B cell (primary cell): ENCODE measurements around the gene XPO1. TPM values are rescaled to one million over a fixed set of nuclear protein-coding genes. Genes with fewer than 3 reads are reported as not detected.

Experiments
- ATAC-seq: fragments of 200-7000 bp; cut with Tn5 transposase; one replicate; pipeline ENCODE4 v1.10.0; 2021; ENCODE audit warnings: low read depth, mild to moderate bottlenecking, moderate number of reproducible peaks, moderate library complexity
- CTCF ChIA-PET: fragments of 350-600 bp; sonication (Branson Sonifier 250); formaldehyde crosslinking; loops from one replicate; lab custom pipeline; 2021; ENCODE audit warnings: antibody characterized with exemption, inconsistent platforms; lab: Charles Lee
- POLR2A ChIA-PET: fragments of 350-600 bp; sonication (Branson Sonifier 250); formaldehyde crosslinking; loops from one replicate; lab custom pipeline; 2021; ENCODE audit warnings: antibody characterized with exemption; lab: Charles Lee
- DNase-seq: peaks from one replicate; pipeline ENCODE4 v3.0.0; 2013
- H2AFZ ChIP-seq: 2 replicates; pipeline ENCODE4 v1.6.1; 2012; ENCODE audit warnings: mild to moderate bottlenecking, low read depth, low read length; ENCODE audit not compliant: insufficient read depth, poor library complexity, severe bottlenecking
- H3K27ac ChIP-seq, 2 donors: 1 replicate in 1 of 2; 2 replicates in 1 of 2; pipeline ENCODE4 v1.5.1; 2012 to 2013; ENCODE audit warnings: low read length in 2 of 2, mild to moderate bottlenecking in 2 of 2, moderate library complexity in 1 of 2
- H3K27me3 ChIP-seq, 4 experiments: fragments of 200-600 bp in 1 of 4; sonication (generic) in 1 of 4; replicated peaks in 1 of 4; 1 replicate in 2 of 4; 2 replicates in 2 of 4; pipeline versions ENCODE4 v1.6.1 to v1.7.0; 2013 to 2016; ENCODE audit warnings: low read length in 3 of 4, mild to moderate bottlenecking in 2 of 4, mixed read lengths in 1 of 4, moderate library complexity in 1 of 4; ENCODE audit not compliant: insufficient read depth in 4 of 4, control insufficient read depth in 3 of 4; ENCODE audit errors: control extremely low read depth in 1 of 4
- H3K36me3 ChIP-seq, 2 experiments: replicated peaks in 1 of 2; 1 replicate in 1 of 2; 2 replicates in 1 of 2; pipeline versions ENCODE4 v1.6.1 to v1.7.1; 2013; ENCODE audit warnings: low read length in 1 of 2; ENCODE audit not compliant: insufficient read depth in 2 of 2, control insufficient read depth in 1 of 2; ENCODE audit errors: control extremely low read depth in 1 of 2, extremely low read depth in 1 of 2
- H3K4me1 ChIP-seq, 2 donors: fragments of 200-600 bp in 1 of 2; sonication (generic) in 1 of 2; 1 replicate in 1 of 2; 2 replicates in 1 of 2; pipeline versions ENCODE4 v1.5.1 to v1.6.1; 2013 to 2017; ENCODE audit warnings: low read length in 2 of 2; ENCODE audit not compliant: control insufficient read depth in 2 of 2, insufficient read depth in 2 of 2
- H3K4me2 ChIP-seq: replicated peaks from 2 replicates; pipeline ENCODE3; 2012; ENCODE audit warnings: mild to moderate bottlenecking, low read depth, low read length; ENCODE audit not compliant: poor library complexity, severe bottlenecking
- H3K4me3 ChIP-seq, 5 experiments: fragments of 200-600 bp in 1 of 5; sonication (generic) in 1 of 5; 1 replicate in 3 of 5; 2 replicates in 2 of 5; pipeline versions ENCODE4 v1.5.1 to v1.7.0; 2011 to 2016; ENCODE audit warnings: low read length in 4 of 5, mild to moderate bottlenecking in 4 of 5, low read depth in 2 of 5, control low read depth in 1 of 5, moderate library complexity in 1 of 5; ENCODE audit not compliant: insufficient read depth in 1 of 5; ENCODE audit errors: control extremely low read depth in 1 of 5, extremely low read depth in 1 of 5
- H3K79me2 ChIP-seq: fragments of 200-600 bp; sonication (generic); one replicate; pipeline ENCODE4 v1.6.0; 2016; ENCODE audit warnings: low read length; ENCODE audit not compliant: control insufficient read depth, insufficient read depth
- H3K9ac ChIP-seq: fragments of 200-600 bp; sonication (generic); 2 replicates; pipeline ENCODE4 v1.6.1; 2017; ENCODE audit warnings: mild to moderate bottlenecking, low read length, moderate library complexity
- H3K9me3 ChIP-seq, 3 donors: one replicate each; pipeline versions ENCODE4 v1.6.1 to v1.7.1; 2013; ENCODE audit warnings: low read length in 2 of 3; ENCODE audit not compliant: control insufficient read depth in 2 of 3, insufficient read depth in 1 of 3; ENCODE audit errors: control extremely low read depth in 1 of 3
- H4K20me1 ChIP-seq: 2 replicates; pipeline ENCODE4 v1.6.0; 2012; ENCODE audit warnings: mild to moderate bottlenecking, low read length; ENCODE audit not compliant: insufficient read depth, control insufficient read depth, poor library complexity, severe bottlenecking
- H3K27ac Mint-ChIP-seq: one replicate; pipeline ENCODE4 v1.8.0; 2021; ENCODE audit warnings: mixed read lengths
- H3K27me3 Mint-ChIP-seq: one replicate; pipeline ENCODE4 v1.8.0; 2021; ENCODE audit warnings: mixed read lengths
- H3K4me1 Mint-ChIP-seq: one replicate; pipeline ENCODE4 v1.8.0; 2021; ENCODE audit warnings: mixed read lengths
- H3K4me3 Mint-ChIP-seq: one replicate; pipeline ENCODE4 v1.8.0; 2021; ENCODE audit warnings: mixed read lengths
- H3K9me3 Mint-ChIP-seq: one replicate; pipeline ENCODE4 v1.8.0; 2022; ENCODE audit warnings: mixed read lengths; ENCODE audit not compliant: insufficient read depth
- CTCF ChIP-seq: fragments of 200-600 bp; IDR thresholded peaks from one replicate; pipeline ENCODE4 v1.8.0; 2022; ENCODE audit warnings: antibody characterized with exemption, mild to moderate bottlenecking
- EZH2 ChIP-seq: IDR thresholded peaks from 2 replicates; pipeline ENCODE4 v1.6.1; 2012; ENCODE audit warnings: borderline replicate concordance, low read depth, mild to moderate bottlenecking, moderate library complexity, low read length; ENCODE audit not compliant: insufficient read depth, poor library complexity, severe bottlenecking
- WGBS: methylation state at CpG from one replicate; pipeline ENCODE4 v1.1.5; 2013; ENCODE audit warnings: missing lambda C conversion rate; ENCODE audit not compliant: insufficient coverage; 5-methylcytosine and 5-hydroxymethylcytosine counted together
- intact Hi-C: fragments of 100-400 bp; cut with micrococcal nuclease; formaldehyde crosslinking; loops from one replicate; pipeline ENCODE4 v1.10.0; 2022
- polyA plus RNA-seq: library from polyadenylated mRNA; depleted of rRNA; stranded (reverse); fragments of >200 nt; gene quantifications from 2 replicates; pipeline ENCODE4 v1.2.3, GENCODE V29; 2012
- total RNA-seq, 2 donors: library from RNA; stranded (reverse); fragments of 120-200 nt in 1 of 2; gene quantifications; 1 replicate in 1 of 2; 2 replicates in 1 of 2; pipeline versions ENCODE4 v1.2.3 to v1.2.4, GENCODE V29; 2013 to 2022

XPO1 gene
- total and polyA plus RNA-seq, 2 donors (not counting 1 experiment from before 2014, with no cell fraction given): 43.8 to 208 TPM

- POLR2A ChIA-PET: no interaction called here
- Histone ChIP-seq H2AFZ (no peak overlapping the region), H3K9me3 (peaks cover 0 to 6% (median 0%) of the 10 kb centered on the region in 3 donors), H3K4me3 (no peak overlapping the region), H3K27me3 (no peaks in the 10 kb centered on the region), H3K27ac (no peak overlapping the region), H3K4me1 (peaks cover 23 to 26% of the 10 kb centered on the region in 2 donors), H4K20me1 (peaks cover 79% of the 10 kb centered on the region), H3K4me2 (peak overlapping the region; percentile 4), H3K36me3 (peaks cover 3 to 4% of the 10 kb centered on the region in 2 experiments), H3K9ac (no peak overlapping the region), H3K79me2 (peaks cover 100% of the 10 kb centered on the region)
- Mint-ChIP-seq H3K4me3 (no peak overlapping the region), H3K27ac (peak overlapping the region; percentile 6), H3K9me3 (no peaks in the 10 kb centered on the region), H3K4me1 (peaks cover 67% of the 10 kb centered on the region), H3K27me3 (no peaks in the 10 kb centered on the region)
- DNase-seq: no peak
- 93% methylated on average over 4 of the region's 6 CpGs for WGBS
- intact Hi-C loops: no loop called here
- TF ChIP-seq EZH2: no peak
- TF ChIP-seq CTCF: no peak
- CTCF ChIA-PET: interaction anchor here (1.2 kb wide), 1 partner anchor 12 kb away, joined by 3 read pairs; no protein-coding TSS in a partner anchor
- no peak for ATAC-seq
Observed at GRCh38 chr2:61456746-61457420, 81.3 kb downstream of the XPO1 start.

- no peak overlapping the region for H3K27ac ChIP-seq
- H3K4me1 ChIP-seq: peaks cover 23 to 26% of the 10 kb centered on the region in 2 donors
- H3K4me3 ChIP-seq: no peak overlapping the region
- H3K4me2 ChIP-seq: no peak overlapping the region
- DNase-seq: no peak
- H3K27me3 ChIP-seq: no peaks in the 10 kb centered on the region
- Mint-ChIP-seq H3K4me3 (no peak overlapping the region), H3K27ac (no peak overlapping the region), H3K27me3 (no peaks in the 10 kb centered on the region), H3K9me3 (no peaks in the 10 kb centered on the region), H3K4me1 (peaks cover 65% of the 10 kb centered on the region)
- H3K79me2 ChIP-seq: peaks cover 100% of the 10 kb centered on the region
- WGBS: 100% methylated on average over 2 of the region's 5 CpGs
- no peak for TF ChIP-seq CTCF
- TF ChIP-seq EZH2: no peak
- POLR2A ChIA-PET: no interaction called here
- no peak for ATAC-seq
- H4K20me1 ChIP-seq: peaks cover 86% of the 10 kb centered on the region
- peaks cover 3 to 4% of the 10 kb centered on the region in 2 experiments for H3K36me3 ChIP-seq
- H3K9me3 ChIP-seq: peaks cover 0 to 6% (median 0%) of the 10 kb centered on the region in 3 donors
- CTCF ChIA-PET: interaction anchor here (1.0 kb wide), 1 partner anchor 79 kb away, joined by 4 read pairs; no protein-coding TSS in a partner anchor
- no peak overlapping the region for H3K9ac ChIP-seq
- no peak overlapping the region for H2AFZ ChIP-seq
- intact Hi-C loops: no loop called here
Observed at GRCh38 chr2:61456070-61456745, 81.9 kb downstream of the XPO1 start.
